Fibroblast of mammary gland (primary cell): ENCODE results near the gene BMP10.
A peak's percentile ranks its signal among the peaks of the same experiment; 100 is the strongest.

Source experiments
- DNase-seq: peaks from one replicate; pipeline ENCODE4 v3.0.0-alpha.2; 2010; ENCODE audit warnings: low read depth
- H3K4me3 ChIP-seq: 2 replicates; pipeline ENCODE4 v1.5.1; 2011; ENCODE audit warnings: low read depth, mild to moderate bottlenecking, low read length, moderate library complexity; ENCODE audit not compliant: control insufficient read depth
- TF ChIP-seq, protein P1 (sequence below): conservative IDR thresholded peaks from 2 replicates; pipeline ENCODE4 v1.5.1; 2011; ENCODE audit warnings: low read depth, low read length, inconsistent platforms; ENCODE audit not compliant: control insufficient read depth, insufficient read depth

Gene BMP10

GRCh38 chr2:68879296-68879695, 8.1 kb upstream of the BMP10 start:
- no peak overlapping the region for H3K4me3 ChIP-seq
- TF ChIP-seq, protein P1, sequence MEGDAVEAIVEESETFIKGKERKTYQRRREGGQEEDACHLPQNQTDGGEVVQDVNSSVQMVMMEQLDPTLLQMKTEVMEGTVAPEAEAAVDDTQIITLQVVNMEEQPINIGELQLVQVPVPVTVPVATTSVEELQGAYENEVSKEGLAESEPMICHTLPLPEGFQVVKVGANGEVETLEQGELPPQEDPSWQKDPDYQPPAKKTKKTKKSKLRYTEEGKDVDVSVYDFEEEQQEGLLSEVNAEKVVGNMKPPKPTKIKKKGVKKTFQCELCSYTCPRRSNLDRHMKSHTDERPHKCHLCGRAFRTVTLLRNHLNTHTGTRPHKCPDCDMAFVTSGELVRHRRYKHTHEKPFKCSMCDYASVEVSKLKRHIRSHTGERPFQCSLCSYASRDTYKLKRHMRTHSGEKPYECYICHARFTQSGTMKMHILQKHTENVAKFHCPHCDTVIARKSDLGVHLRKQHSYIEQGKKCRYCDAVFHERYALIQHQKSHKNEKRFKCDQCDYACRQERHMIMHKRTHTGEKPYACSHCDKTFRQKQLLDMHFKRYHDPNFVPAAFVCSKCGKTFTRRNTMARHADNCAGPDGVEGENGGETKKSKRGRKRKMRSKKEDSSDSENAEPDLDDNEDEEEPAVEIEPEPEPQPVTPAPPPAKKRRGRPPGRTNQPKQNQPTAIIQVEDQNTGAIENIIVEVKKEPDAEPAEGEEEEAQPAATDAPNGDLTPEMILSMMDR, result no peak
- DNase-seq, result no peak

DNA sequence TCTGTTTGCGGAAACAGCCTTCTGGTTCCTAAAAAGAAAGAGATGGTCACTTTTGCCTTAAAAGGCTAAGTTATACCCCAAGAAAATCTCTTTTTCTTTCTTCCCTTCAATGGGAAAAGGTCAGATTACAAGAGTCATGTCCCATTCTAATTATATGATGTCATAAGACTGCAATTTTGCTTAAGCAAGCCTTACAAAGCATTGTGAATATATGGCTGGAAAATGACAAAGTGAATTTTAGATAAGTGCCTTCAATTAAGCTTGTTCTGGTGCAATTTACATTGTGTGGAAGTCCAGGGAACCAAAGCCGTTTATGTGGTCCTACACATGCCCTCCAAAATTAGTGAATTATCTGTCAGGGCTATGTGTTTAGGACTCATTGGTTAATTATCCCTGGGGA, 7.6 kb upstream of the BMP10 start:
- DNase-seq, result peak; percentile 16
- no peak overlapping the region for H3K4me3 ChIP-seq
- TF ChIP-seq, protein P1, result no peak

DNA sequence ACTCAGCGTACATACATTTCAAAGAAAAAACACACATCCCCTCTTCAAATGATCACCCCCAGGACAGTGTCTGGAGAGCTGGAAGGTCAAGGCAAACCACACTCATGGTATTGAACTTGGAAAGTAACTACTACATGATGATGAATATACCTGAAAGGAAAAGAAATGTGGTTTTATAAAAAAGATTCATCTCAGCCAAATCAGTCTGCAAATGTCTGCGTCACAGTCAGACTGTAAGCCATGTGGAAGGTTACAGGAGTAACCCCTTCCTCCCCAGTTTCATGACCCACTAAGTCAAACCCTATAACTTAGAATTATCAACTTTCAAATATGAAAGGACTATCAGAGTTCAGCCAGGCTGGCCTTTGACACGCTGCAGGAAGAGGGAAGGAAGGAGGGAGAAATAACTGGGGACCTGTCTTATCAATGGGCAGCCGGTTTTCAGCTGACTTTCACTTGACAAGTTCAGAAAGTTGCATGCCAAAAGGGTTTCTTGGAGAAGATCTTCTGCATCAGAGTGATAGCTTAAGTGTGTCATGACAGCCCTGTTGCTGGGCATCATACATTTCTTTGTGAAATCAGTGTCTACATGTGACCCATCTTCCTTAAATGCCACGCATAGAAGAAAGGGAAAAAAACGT, 7.0 kb upstream of the BMP10 start:
- DNase-seq, result no peak
- no peak overlapping the region for H3K4me3 ChIP-seq
- TF ChIP-seq, protein P1, result no peak

DNA sequence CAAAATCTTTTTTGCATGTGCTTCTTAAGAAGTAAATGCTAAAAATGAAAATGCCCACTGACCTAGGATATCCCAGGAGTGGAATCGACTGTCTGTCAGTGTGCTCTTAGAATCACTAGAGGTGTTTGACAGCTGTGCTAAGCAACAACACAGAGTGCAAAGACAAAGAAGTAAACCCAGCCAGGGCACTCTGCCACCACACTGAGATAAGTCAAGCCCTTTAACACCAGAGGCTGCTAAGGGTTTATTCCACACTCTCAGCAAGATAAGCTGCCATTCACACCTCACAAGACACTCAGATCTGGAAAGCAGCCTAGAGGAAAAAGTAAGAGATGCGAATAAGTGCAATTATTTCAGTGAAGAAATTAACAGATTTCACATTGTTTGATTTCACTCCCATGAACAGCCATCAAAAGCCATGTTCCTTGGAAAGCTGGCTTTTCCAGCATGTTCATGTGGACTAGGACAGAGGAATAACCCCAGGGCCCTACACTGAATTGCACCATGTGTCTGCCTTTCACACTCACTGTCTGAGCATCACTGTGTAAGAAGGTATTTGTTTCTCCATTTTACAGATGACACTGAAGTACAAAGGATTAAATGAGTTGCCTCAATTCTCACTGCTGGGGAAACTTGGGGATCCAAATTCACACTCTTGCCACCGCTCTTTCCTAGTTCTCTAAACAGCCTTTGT, 6.0 kb upstream of the BMP10 start:
- TF ChIP-seq, protein P1, result no peak
- H3K4me3 ChIP-seq, result no peak overlapping the region
- DNase-seq, result no peak

- TF ChIP-seq, protein P1, result no peak
- DNase-seq, result peak; percentile 26
- H3K4me3 ChIP-seq, result no peak overlapping the region
Observed at GRCh38 chr2:68870215-68870614, 982 bp downstream of the BMP10 start.

- DNase-seq, result no peak
- TF ChIP-seq, protein P1, result no peak
- H3K4me3 ChIP-seq, result no peak overlapping the region
Observed at GRCh38 chr2:68865108-68865507, 6.1 kb downstream of the BMP10 start.
